SK-N-SH (cell line): ENCODE results near the gene MDM1. TPM values are rescaled to one million over a fixed set of nuclear protein-coding genes. Genes with fewer than 3 reads are reported as not detected.
A peak's percentile ranks its signal among the peaks of the same experiment; 100 is the strongest.

Experiments used
- CTCF ChIA-PET: fragments of 300-600, 350-600 bp; formaldehyde crosslinking; extraction: SDS; loops from one replicate; lab custom pipeline; 2021; lab: Yijun Ruan, JAX
- POLR2A ChIA-PET: fragments of 350-600 bp; sonication (Branson Sonifier 250); formaldehyde crosslinking; extraction: SDS; loops from one replicate; lab custom pipeline; 2020; ENCODE audit warnings: antibody characterized with exemption, inconsistent platforms; lab: Yijun Ruan, JAX
- DNase-seq: peaks from one replicate; pipeline ENCODE4 v3.0.0; 2012
- H2AFZ ChIP-seq: fragments of 200-600 bp; sonication (generic); 2 replicates; pipeline ENCODE4 v1.8.1; 2016; ENCODE audit warnings: antibody characterized with exemption, mild to moderate bottlenecking, low read depth
- H3F3A ChIP-seq: fragments of 200-600 bp; sonication (generic); replicated peaks from 2 replicates; pipeline ENCODE3; 2016; ENCODE audit warnings: antibody characterized with exemption, mild to moderate bottlenecking; ENCODE audit not compliant: insufficient read depth
- H3K27ac ChIP-seq, 2 experiments: fragments of 200-500 bp in 1 of 2; fragments of 200-600 bp in 1 of 2; sonication (Bioruptor generic) in 1 of 2; sonication (generic), shearing (Covaris generic) in 1 of 2; 2 replicates each; pipeline versions ENCODE4 v1.5.1 to v1.6.1; 2014 to 2016; ENCODE audit warnings: low read depth in 2 of 2, inconsistent platforms in 1 of 2, low read length in 1 of 2, mild to moderate bottlenecking in 1 of 2, mixed read lengths in 1 of 2
- H3K27me3 ChIP-seq: fragments of 200-600 bp; sonication (generic), shearing (Covaris generic); 2 replicates; pipeline ENCODE4 v1.6.1; 2016; ENCODE audit warnings: mixed run types; ENCODE audit not compliant: insufficient read depth
- H3K36me3 ChIP-seq, 2 experiments: fragments of 200-500 bp in 1 of 2; fragments of 200-600 bp in 1 of 2; sonication (Bioruptor generic) in 1 of 2; sonication (generic) in 1 of 2; replicated peaks in 1 of 2; 2 replicates each; pipeline versions ENCODE3 to v1.5.1; 2014 to 2016; ENCODE audit warnings: low read length in 1 of 2, mild to moderate bottlenecking in 1 of 2; ENCODE audit not compliant: insufficient read depth in 2 of 2, control insufficient read depth in 1 of 2
- H3K4me1 ChIP-seq, 2 experiments: fragments of 200-500 bp in 1 of 2; fragments of 200-600 bp in 1 of 2; sonication (Bioruptor generic) in 1 of 2; sonication (generic), shearing (Covaris generic) in 1 of 2; 2 replicates each; pipeline versions ENCODE4 v1.5.1 to v1.6.1; 2014 to 2016; ENCODE audit warnings: low read depth in 1 of 2, low read length in 1 of 2, mixed run types in 1 of 2; ENCODE audit not compliant: insufficient read depth in 2 of 2, control insufficient read depth in 1 of 2
- H3K4me2 ChIP-seq: fragments of 200-600 bp; sonication (generic), shearing (Covaris generic); 2 replicates; pipeline ENCODE4 v1.6.1; 2017; ENCODE audit warnings: mixed run types
- H3K4me3 ChIP-seq, 2 experiments: fragments of 200-500 bp in 1 of 2; fragments of 200-600 bp in 1 of 2; sonication (Bioruptor generic) in 1 of 2; sonication (generic), shearing (Covaris generic) in 1 of 2; 2 replicates each; pipeline versions ENCODE4 v1.5.1 to v1.8.1; 2014 to 2016; ENCODE audit warnings: low read depth in 2 of 2, inconsistent platforms in 1 of 2, low read length in 1 of 2, mild to moderate bottlenecking in 1 of 2, mixed read lengths in 1 of 2, moderate library complexity in 1 of 2
- H3K79me2 ChIP-seq: fragments of 200-600 bp; sonication (generic); 2 replicates; pipeline ENCODE4 v1.8.1; 2017; ENCODE audit warnings: mild to moderate bottlenecking; ENCODE audit not compliant: insufficient read depth
- H3K9ac ChIP-seq: fragments of 200-600 bp; sonication (generic); 2 replicates; pipeline ENCODE4 v1.6.1; 2017; ENCODE audit warnings: mixed run types
- H3K9me2 ChIP-seq: fragments of 200-600 bp; sonication (generic); 2 replicates; pipeline ENCODE4 v1.6.1; 2017; ENCODE audit warnings: mixed run types
- H3K9me3 ChIP-seq: fragments of 200-600 bp; sonication (generic); 2 replicates; pipeline ENCODE4 v1.6.1; 2017; ENCODE audit warnings: mixed run types, mild to moderate bottlenecking, moderate library complexity
- H4K20me1 ChIP-seq: fragments of 200-600 bp; sonication (generic); 2 replicates; pipeline ENCODE4 v1.6.1; 2017; ENCODE audit warnings: mild to moderate bottlenecking, mixed run types; ENCODE audit not compliant: insufficient read depth
- EP300 ChIP-seq, 2 experiments: IDR thresholded peaks; 2 replicates each; pipeline versions ENCODE4 v1.4.0 to v1.6.1; 2012; ENCODE audit warnings: borderline replicate concordance in 1 of 2, low read depth in 1 of 2, low read length in 1 of 2
- FOSL2 ChIP-seq: IDR thresholded peaks from 2 replicates; pipeline ENCODE4 v1.4.0; 2012; ENCODE audit warnings: low read depth, mild to moderate bottlenecking, moderate library complexity, borderline replicate concordance
- FOXM1 ChIP-seq: IDR thresholded peaks from 2 replicates; pipeline ENCODE4 v1.4.0; 2012; ENCODE audit warnings: low read depth, mild to moderate bottlenecking
- GATA2 ChIP-seq: sonication (generic); formaldehyde crosslinking; IDR thresholded peaks from 2 replicates; pipeline ENCODE4 v1.5.0; 2020; ENCODE audit warnings: mild to moderate bottlenecking, missing genetic modification reagents
- JUND ChIP-seq: IDR thresholded peaks from 2 replicates; pipeline ENCODE4 v1.4.0; 2012
- NFIC ChIP-seq: IDR thresholded peaks from 2 replicates; pipeline ENCODE4 v1.4.0; 2012; ENCODE audit warnings: borderline replicate concordance
- POLR2AphosphoS5 ChIP-seq: IDR thresholded peaks from 2 replicates; pipeline ENCODE4 v1.6.1; 2012; ENCODE audit warnings: low read depth, low read length
- RCOR1 ChIP-seq: fragments of 150-350 bp; IDR thresholded peaks from 2 replicates; pipeline ENCODE4 v1.6.1; 2017; ENCODE audit warnings: antibody characterized with exemption, low read length
- RFX5 ChIP-seq: IDR thresholded peaks from 2 replicates; pipeline ENCODE4 v1.6.1; 2012; ENCODE audit warnings: mild to moderate bottlenecking, improper control_type of control experiment, low read length
- SIN3A ChIP-seq: IDR thresholded peaks from 2 replicates; pipeline ENCODE4 v1.6.1; 2012; ENCODE audit warnings: low read depth, mild to moderate bottlenecking, low read length, moderate library complexity, borderline replicate concordance
- SMC3 ChIP-seq: IDR thresholded peaks from 2 replicates; pipeline ENCODE4 v1.6.1; 2012; ENCODE audit warnings: low read depth, low read length, improper control_type of control experiment
- TCF12 ChIP-seq: IDR thresholded peaks from 2 replicates; pipeline ENCODE4 v1.4.0; 2012
- YY1 ChIP-seq: IDR thresholded peaks from 2 replicates; pipeline ENCODE4 v1.4.0; 2012; ENCODE audit warnings: low read depth, mild to moderate bottlenecking
- WGBS: methylation state at CpG from one replicate; pipeline ENCODE4 v1.1.6; 2017; ENCODE audit warnings: low lambda C conversion rate; 5-methylcytosine and 5-hydroxymethylcytosine counted together
- polyA plus RNA-seq, 3 experiments: library from polyadenylated mRNA; depleted of rRNA; stranded (reverse); fragments of >200 nt; gene quantifications; 2 replicates each; pipeline ENCODE4 v1.2.3, GENCODE V29; 2012
- TF ChIP-seq, protein P1 (sequence below): IDR thresholded peaks from 2 replicates; pipeline ENCODE4 v1.6.1; 2012; ENCODE audit warnings: mild to moderate bottlenecking, low read depth, low read length, moderate library complexity
- TF ChIP-seq, protein P2 (sequence below): IDR thresholded peaks from 2 replicates; pipeline ENCODE4; 2012

The MDM1 gene
- polyA plus RNA-seq, 1 of the 3 experiments (the other 2 are of a cell fraction): 7.4 TPM

DNA sequence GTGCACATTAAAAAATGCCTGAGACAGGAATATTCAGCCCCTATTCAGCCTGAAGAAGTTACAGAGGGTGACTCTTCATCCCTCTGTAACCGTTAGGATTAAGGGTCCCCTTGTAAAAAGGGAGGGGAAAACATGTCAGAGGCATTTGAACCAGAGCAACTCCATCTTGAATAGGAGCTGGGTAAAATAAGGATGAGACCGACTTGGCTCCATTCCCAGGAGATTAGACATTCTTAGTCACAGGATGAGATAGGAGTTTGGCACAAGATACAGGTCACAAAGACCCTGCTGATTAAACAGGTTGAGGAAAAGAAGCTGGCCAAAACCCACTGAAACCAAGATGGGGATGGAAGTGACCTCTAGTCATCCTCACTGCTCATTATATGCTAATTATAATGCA lies 19.9 kb upstream of the MDM1 start:
- Histone ChIP-seq H3K4me1 (peaks cover 0 to 21% of the 10 kb centered on the region in 2 experiments; a peak in 2 of 4 replicates), H3K4me3 (no peak overlapping the region), H4K20me1 (no peaks in the 10 kb centered on the region), H3F3A (peaks cover 18% of the 10 kb centered on the region), H2AFZ (peak overlapping the region; percentile 69), H3K9me3 (no peaks in the 10 kb centered on the region), H3K4me2 (no peak overlapping the region), H3K27ac (no peak overlapping the region; a peak in 1 of 4 replicates), H3K9me2 (no peaks in the 10 kb centered on the region), H3K9ac (no peak overlapping the region), H3K79me2 (no peaks in the 10 kb centered on the region), H3K27me3 (no peaks in the 10 kb centered on the region), H3K36me3 (no peaks in the 10 kb centered on the region)
- CTCF ChIA-PET: no interaction called here
- POLR2A ChIA-PET: no interaction called here
- no peak for DNase-seq
- TF ChIP-seq SMC3 (no peak), RCOR1 (no peak), YY1 (peak; percentile 79), GATA2 (CRISPR knock-in tag) (no peak), POLR2AphosphoS5 (no peak), FOSL2 (peak; percentile 33; the same call in 1 of the 2 replicates), EP300 (IDR thresholded peaks at IDR 0.05; ENCODE audit: borderline replicate concordance in 1 of 2, low read depth in 1 of 2, low read length in 1 of 2) (peak in 1 of 2 experiments; percentile 34; a peak in 1 of 4 replicates), TCF12 (peak; percentile 46; the same call in 1 of the 2 replicates), JUND (peak; percentile 27; the same call in 1 of the 2 replicates), SIN3A (no peak), NFIC (peak; percentile 95), RFX5 (no peak), FOXM1 (no peak)
- TF ChIP-seq, protein P1, sequence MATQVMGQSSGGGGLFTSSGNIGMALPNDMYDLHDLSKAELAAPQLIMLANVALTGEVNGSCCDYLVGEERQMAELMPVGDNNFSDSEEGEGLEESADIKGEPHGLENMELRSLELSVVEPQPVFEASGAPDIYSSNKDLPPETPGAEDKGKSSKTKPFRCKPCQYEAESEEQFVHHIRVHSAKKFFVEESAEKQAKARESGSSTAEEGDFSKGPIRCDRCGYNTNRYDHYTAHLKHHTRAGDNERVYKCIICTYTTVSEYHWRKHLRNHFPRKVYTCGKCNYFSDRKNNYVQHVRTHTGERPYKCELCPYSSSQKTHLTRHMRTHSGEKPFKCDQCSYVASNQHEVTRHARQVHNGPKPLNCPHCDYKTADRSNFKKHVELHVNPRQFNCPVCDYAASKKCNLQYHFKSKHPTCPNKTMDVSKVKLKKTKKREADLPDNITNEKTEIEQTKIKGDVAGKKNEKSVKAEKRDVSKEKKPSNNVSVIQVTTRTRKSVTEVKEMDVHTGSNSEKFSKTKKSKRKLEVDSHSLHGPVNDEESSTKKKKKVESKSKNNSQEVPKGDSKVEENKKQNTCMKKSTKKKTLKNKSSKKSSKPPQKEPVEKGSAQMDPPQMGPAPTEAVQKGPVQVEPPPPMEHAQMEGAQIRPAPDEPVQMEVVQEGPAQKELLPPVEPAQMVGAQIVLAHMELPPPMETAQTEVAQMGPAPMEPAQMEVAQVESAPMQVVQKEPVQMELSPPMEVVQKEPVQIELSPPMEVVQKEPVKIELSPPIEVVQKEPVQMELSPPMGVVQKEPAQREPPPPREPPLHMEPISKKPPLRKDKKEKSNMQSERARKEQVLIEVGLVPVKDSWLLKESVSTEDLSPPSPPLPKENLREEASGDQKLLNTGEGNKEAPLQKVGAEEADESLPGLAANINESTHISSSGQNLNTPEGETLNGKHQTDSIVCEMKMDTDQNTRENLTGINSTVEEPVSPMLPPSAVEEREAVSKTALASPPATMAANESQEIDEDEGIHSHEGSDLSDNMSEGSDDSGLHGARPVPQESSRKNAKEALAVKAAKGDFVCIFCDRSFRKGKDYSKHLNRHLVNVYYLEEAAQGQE: no peak
- TF ChIP-seq, protein P2, sequence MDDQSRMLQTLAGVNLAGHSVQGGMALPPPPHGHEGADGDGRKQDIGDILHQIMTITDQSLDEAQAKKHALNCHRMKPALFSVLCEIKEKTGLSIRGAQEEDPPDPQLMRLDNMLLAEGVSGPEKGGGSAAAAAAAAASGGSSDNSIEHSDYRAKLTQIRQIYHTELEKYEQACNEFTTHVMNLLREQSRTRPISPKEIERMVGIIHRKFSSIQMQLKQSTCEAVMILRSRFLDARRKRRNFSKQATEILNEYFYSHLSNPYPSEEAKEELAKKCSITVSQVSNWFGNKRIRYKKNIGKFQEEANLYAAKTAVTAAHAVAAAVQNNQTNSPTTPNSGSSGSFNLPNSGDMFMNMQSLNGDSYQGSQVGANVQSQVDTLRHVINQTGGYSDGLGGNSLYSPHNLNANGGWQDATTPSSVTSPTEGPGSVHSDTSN: 0 out of 2 replicates have a peak, but pooled peaks have one; percentile 35
- WGBS: 4% methylated on average over 2 of the region's 2 CpGs
